Peyer's patch (tissue), 4 donors: ENCODE measurements around the gene MZF1.

Experiments
- CTCF ChIP-seq, 6 experiments: fragments of 450-650 bp in 4 of 6; fragments of 200-600 bp in 2 of 6; sonication (generic) in 1 of 6; IDR thresholded peaks; one replicate each; pipeline ENCODE4 v1.5.1; 2017 to 2019; ENCODE audit warnings: antibody characterized with exemption in 6 of 6, mild to moderate bottlenecking in 3 of 6, moderate library complexity in 1 of 6
- POLR2A ChIP-seq, 2 donors: fragments of 450-650 bp; IDR thresholded peaks; one replicate each; pipeline ENCODE4 v1.5.1; 2017; ENCODE audit warnings: antibody characterized with exemption in 2 of 2, mild to moderate bottlenecking in 2 of 2, moderate library complexity in 2 of 2

- TF ChIP-seq CTCF (IDR thresholded peaks at IDR 0.05) (no peak), POLR2A (IDR thresholded peaks at IDR 0.05) (no peak)
Observed at GRCh38 chr19:58585442-58586132, 12.5 kb upstream of the MZF1 start.
